IPS-18c (cell line): ENCODE results near the gene ZNF587B.
"Not testable (repeated sequence)": the region's sequence is repeated elsewhere in the genome, so short reads cannot be mapped to it uniquely, and the experiment has no call there.

ENCODE experiments used
- H3K4me3 ChIP-seq: 2 replicates; pipeline ENCODE4 v1.7.0; 2013; ENCODE audit warnings: low read depth, mild to moderate bottlenecking, low read length, moderate library complexity; ENCODE audit not compliant: insufficient read depth
- H3K9me3 ChIP-seq: one replicate; pipeline ENCODE4 v1.6.1; 2013; ENCODE audit warnings: mild to moderate bottlenecking, low read length, moderate library complexity; ENCODE audit not compliant: control insufficient read depth, insufficient read depth

The ZNF587B gene

GRCh38 chr19:57815247-57816075, 14.6 kb upstream of the ZNF587B start:
- Histone ChIP-seq H3K9me3 (peaks cover 2% of the 10 kb centered on the region), H3K4me3 (no peak overlapping the region; the same call in 1 of the 2 replicates)

- Histone ChIP-seq H3K4me3 (no peak overlapping the region), H3K9me3 (peaks cover 2% of the 10 kb centered on the region)
Measured at GRCh38 chr19:57816652-57817051, 13.4 kb upstream of the ZNF587B start.

GRCh38 chr19:57817976-57818375, 12.1 kb upstream of the ZNF587B start:
- no peaks in the 10 kb centered on the region for H3K9me3 ChIP-seq
- H3K4me3 ChIP-seq, result no peak overlapping the region

- no peaks in the 10 kb centered on the region for H3K9me3 ChIP-seq
- H3K4me3 ChIP-seq, result no peak overlapping the region
Measured at GRCh38 chr19:57818378-57818777, 11.7 kb upstream of the ZNF587B start.

- H3K4me3 ChIP-seq, result peak overlapping the region; percentile 99
- H3K9me3 ChIP-seq, result no peaks in the 10 kb centered on the region
Measured at GRCh38 chr19:57819475-57820148, 10.5 kb upstream of the ZNF587B start.

- Histone ChIP-seq H3K9me3 (no peaks in the 10 kb centered on the region), H3K4me3 (peak overlapping the region; percentile 99)
Measured at GRCh38 chr19:57820599-57820998, 9.5 kb upstream of the ZNF587B start.

GRCh38 chr19:57821095-57821494, 9.0 kb upstream of the ZNF587B start:
- 0 out of 2 replicates have a peak overlapping the region, but pooled peaks have one; percentile 99 for H3K4me3 ChIP-seq
- not testable (repeated sequence) for H3K9me3 ChIP-seq

- not testable (repeated sequence) for H3K4me3 ChIP-seq, H3K9me3 ChIP-seq
Measured at GRCh38 chr19:57821501-57821900, 8.6 kb upstream of the ZNF587B start.

GRCh38 chr19:57823155-57823554, 6.9 kb upstream of the ZNF587B start:
- not testable (repeated sequence) for H3K9me3 ChIP-seq, H3K4me3 ChIP-seq

- not testable (repeated sequence) for H3K9me3 ChIP-seq, H3K4me3 ChIP-seq
Measured at GRCh38 chr19:57823608-57824007, 6.5 kb upstream of the ZNF587B start.

GRCh38 chr19:57825511-57825910, 4.6 kb upstream of the ZNF587B start:
- Histone ChIP-seq H3K9me3 (no peaks in the 10 kb centered on the region), H3K4me3 (no peak overlapping the region)

GRCh38 chr19:57829316-57829715, 783 bp upstream of the ZNF587B start:
- Histone ChIP-seq H3K4me3 (no peak overlapping the region), H3K9me3 (no peaks in the 10 kb centered on the region)

GRCh38 chr19:57836991-57837390, 6.9 kb downstream of the ZNF587B start:
- not testable (repeated sequence) for H3K9me3 ChIP-seq, H3K4me3 ChIP-seq

- H3K4me3 ChIP-seq, H3K9me3 ChIP-seq: not testable (repeated sequence)
Measured at GRCh38 chr19:57838622-57839191, 8.6 kb downstream of the ZNF587B start.

- Histone ChIP-seq H3K9me3 (no peaks in the 10 kb centered on the region), H3K4me3 (no peak overlapping the region)
Measured at GRCh38 chr19:57841122-57841763, 11.1 kb downstream of the ZNF587B start.

GRCh38 chr19:57847164-57847563, 17.1 kb downstream of the ZNF587B start:
- not testable (repeated sequence) for H3K9me3 ChIP-seq

GRCh38 chr19:57849162-57849665, 19.1 kb downstream of the ZNF587B start:
- not testable (repeated sequence) for H3K9me3 ChIP-seq
- H3K4me3 ChIP-seq, result peak overlapping the region; percentile 81; the same call in 1 of the 2 replicates

More at GRCh38 chr19:57847164-57847563, 17.1 kb downstream of the ZNF587B start:
- H3K4me3 ChIP-seq, result not testable (repeated sequence)
